Activated CD4-positive, alpha-beta T cell treated with anti-CD3 and anti-CD28 coated beads for 48 hours (primary cell): Measurements from ENCODE around the gene KDM7A.
"Not testable (repeated sequence)": the region's sequence is repeated elsewhere in the genome, so short reads cannot be mapped to it uniquely, and the experiment has no call there.

Source experiments
- DNase-seq: peaks from one replicate; pipeline ENCODE4 v3.0.0-alpha.2; 2020

The KDM7A gene

DNA sequence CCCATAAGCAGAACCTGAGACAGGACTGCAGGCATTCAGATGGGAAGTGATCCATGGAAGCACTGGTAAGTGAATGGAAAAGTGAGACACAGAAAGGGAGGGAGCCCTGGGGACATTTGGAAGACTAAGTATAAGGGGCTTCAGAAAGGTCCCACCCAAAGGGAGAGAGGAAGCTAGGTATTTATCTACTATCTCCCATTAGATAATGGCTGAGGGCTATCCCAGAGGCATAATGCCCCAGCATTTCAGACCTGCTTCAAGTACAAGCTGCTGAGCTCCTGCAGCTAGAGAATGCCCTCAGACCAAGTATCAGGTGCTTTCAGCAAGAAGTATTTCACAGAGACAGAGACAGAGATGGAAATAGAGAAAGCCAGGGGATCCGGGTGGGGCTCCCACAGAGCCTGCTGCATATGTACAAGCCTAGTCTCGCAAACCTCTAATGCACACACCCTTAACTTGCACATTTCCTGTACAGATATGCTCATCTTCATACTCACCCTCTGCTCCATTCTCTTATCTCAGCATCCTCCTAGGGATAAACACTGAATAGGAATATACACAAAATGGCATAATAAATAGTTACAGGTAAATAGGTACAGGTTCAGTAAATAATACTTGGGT, 20.2 kb downstream of the KDM7A start:
- DNase-seq = no peak

DNA sequence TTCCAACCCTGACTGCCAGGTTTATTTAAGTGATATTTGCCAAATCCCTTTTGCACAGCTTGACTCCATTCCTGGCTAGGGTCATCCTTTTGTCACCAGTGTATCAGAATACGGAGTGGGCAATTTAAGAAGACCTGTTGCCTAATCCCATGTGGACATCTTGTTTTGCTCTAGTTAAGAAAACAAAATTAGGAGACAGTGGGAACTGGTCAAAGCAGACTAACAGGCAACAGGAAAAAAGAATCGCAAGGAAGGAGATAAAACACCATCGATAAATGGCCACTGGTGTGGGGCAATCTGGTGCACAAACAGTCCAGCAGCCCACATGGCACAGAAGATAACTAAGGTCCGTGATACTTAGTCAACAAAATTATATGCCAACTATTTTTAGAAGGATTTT, 21.4 kb downstream of the KDM7A start:
- no peak for DNase-seq

DNA sequence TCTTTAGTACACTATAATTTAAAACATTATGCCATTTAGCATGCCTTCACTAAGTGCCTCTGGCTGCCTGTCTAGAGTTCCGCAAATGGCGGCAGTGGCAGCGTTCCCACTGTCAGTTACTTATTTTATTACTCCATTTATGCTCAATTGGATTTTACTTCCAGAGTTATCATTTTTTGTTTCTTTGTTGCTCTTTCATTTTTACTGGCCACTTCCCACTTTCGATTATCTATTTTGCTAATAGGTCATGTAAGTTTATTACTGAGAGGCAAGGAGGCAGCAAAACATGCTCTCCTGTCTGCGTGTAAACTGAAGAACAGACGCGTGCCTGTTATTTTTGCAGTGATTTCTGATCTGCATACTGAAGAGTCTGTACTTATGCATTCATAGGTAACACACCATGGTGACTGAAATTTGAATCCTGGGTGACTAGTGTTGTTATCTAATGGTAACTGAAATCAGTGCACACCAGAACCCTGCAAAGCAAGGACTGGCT, 23.1 kb downstream of the KDM7A start:
- no peak for DNase-seq

DNA sequence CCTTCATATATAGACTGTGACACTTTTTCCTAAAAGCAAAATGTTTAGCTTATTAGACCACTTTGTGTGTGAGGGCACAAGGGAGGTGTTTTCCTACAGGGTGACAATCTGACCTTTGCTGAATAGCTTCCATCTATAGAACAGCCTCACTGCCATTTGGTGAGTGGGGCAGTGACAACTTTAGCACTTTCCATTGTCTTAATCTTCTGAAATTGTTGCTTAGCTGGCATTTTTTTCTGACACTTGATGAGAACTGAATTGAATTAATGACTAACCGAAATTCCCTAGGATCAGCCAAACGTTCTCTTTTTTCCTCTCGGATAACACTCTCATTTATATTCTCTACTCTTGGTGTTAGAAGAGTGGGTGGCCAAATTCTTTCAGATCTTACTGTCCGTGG, 30.2 kb downstream of the KDM7A start:
- no peak for DNase-seq

DNA sequence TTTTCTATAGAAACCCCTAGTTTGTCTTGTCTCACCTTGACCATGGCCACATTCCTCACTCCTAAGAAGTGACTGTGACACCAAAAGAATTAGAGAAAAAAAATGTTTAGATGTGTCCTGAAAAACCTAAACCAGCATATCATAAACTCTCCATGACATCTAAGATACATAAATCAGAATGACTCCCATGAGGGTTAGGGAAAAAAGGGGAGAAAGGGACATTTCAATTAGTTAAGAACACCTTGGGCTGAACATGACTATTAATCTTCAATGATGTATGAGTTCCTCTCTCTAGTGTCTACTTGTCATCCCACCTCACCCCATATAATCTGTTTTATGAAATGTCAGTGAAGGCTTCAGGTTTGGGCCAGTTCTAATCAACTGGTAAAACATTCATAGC, 31.1 kb downstream of the KDM7A start:
- no peak for DNase-seq

DNA sequence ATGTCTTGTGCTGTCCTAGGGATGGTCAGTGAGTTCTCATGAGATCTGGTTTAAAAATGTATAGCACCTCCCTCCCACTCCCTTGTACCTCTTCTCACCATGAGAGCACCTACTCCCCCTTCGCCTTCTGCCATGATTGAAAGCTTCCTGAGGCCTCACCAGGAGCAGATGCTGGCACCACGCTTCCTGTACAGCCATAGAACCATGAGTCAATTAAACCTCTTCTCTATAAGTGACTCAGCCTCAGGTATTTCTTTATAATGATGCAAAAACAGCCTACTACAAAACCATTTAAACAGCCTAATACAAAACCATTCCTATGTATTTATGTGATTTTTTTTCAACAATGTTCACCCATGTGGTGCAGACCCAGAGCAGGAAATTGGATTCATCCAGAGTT, 32.0 kb downstream of the KDM7A start:
- DNase-seq = no peak

DNA sequence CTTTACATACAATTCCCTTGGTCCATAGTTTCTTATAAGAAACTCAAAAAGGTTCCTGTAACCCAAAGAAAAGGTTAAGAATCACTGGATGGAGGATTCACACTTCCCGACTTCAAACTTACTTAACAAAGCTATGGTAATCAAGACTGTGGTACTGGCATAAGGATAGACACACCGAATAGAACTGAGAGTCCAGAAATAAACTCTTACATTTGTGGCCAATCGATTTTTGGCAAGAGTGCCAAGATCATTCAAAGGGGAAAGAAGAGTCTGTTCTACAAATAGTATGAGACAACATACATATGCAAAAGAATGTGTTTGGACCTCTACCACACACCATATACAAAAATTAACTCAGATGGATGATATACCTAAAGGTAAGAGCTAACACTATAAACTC, 32.8 kb downstream of the KDM7A start:
- DNase-seq = no peak

DNA sequence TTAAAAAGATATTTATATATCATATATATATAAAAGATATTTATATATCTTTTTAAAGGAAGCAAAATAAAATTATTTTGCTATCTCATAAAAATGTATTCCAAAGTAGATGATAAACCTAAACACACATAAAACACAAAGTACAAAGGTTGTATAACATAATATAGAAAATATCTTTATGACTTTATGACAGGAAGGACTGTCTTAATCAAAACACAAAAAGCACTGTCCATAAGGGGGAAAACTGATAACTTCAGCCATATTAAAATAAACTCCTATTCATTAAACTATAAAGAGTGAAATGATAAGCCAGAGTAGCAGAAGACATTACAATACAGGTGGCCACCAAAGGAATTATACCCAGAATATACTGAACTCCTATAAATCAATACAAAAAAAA, 34.8 kb downstream of the KDM7A start:
- no peak for DNase-seq

DNA sequence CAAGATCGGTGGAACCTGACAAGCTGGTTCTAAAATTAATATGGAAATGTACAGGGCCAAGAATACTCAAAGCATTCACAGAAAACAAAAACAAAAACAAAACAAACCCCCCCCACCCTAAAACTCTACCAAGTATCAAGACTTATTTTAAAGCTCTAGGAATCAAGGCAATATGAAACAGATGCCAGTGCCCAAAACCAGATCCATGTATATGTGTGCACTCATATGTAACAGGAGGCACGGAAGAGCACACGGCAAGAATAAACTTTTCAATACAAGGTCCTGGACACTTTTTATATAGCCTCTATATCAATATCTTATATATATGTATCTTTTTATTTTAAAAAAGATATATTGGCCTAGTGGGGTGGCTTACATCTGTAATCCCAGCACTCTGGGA, 35.5 kb downstream of the KDM7A start:
- DNase-seq = no peak

DNA sequence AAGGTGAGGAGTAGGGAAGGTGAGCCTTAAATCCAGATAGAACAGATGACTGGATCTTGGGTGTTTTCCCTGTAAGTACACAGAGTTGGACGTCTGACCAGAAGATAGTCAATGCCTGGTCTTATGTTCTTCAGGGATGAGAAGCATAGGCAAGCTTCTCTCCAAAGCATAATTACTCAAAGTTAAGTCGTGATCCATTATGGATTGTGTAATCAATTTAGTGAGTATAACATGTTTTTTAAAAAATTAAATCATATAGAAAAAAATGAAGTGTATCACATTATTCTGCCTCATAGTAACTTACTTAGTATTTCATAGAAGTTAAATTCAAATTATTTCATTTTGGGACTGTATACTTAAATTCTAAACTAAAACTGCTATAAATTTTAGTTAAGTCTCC, 39.7 kb downstream of the KDM7A start:
- DNase-seq = no peak

DNA sequence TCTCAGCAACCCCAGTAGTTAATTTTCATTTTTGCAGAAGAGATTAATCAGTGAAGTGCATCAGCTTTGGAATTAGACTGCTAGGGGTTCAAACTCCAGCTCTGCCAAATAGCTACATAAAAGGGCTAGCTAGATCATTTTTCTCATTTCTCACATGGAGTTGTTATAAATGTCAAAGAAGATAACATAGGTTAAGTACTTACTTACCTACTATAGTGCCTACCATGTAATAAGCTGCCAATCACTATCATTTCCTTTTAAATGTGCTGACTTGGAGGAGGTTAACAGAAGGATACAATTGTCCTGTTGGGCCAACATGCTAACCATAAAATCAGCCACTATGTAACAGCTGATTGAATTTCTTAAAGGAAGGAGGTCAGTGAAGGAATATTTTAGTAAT, 40.7 kb downstream of the KDM7A start:
- no peak for DNase-seq

DNA sequence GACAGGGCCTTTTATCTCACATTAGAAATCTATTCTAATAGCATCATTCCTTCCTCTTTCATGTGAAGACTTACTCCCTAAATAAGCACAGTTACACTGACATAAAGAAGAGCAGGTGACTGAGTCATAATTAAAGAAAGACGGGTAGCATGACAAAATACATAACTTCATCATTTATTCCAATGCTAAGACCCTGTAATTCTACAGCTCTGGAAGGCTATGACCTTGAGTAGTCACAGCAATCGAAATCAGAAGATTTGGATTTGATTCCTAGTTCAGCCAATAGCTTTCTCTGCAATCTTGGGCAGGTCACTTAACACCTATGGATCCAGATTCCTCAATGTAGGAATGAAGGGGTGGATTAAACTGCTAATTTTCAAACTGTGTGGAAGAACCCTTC, 42.7 kb downstream of the KDM7A start:
- no peak for DNase-seq

DNA sequence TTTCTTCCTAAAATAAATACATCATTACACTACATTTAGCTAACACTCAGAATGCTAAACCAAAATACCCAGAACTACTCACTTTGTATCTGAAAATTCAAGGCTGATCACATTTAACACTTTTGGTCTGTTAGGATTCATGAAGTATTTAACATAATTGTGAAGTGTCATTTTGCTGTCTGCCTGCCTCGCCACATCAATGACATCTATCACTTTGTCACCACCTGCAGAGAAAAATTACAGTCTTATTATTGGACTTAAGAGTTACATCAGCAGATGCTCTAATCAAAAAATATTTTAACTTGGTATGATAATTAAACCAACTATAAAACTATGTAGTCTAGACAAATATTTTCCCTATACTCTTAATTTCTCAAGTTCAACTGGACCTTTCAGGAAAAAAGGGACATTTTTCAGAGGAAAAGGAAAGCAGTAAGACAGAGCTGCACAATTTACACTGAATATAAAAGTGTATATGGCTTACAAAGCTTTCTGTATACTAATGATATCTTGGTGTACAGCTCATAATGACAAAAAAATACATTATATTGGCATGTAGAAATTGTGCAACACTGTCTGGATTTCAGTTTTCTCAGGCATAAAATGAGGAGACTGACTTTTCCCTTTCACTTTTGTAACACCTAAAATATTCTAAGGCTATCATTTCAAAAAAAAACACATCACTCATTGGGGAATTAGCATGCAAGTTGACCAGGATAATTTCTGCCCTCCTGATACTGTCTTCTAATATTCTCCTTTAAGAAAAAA, 49.2 kb downstream of the KDM7A start:
- no peak for DNase-seq

DNA sequence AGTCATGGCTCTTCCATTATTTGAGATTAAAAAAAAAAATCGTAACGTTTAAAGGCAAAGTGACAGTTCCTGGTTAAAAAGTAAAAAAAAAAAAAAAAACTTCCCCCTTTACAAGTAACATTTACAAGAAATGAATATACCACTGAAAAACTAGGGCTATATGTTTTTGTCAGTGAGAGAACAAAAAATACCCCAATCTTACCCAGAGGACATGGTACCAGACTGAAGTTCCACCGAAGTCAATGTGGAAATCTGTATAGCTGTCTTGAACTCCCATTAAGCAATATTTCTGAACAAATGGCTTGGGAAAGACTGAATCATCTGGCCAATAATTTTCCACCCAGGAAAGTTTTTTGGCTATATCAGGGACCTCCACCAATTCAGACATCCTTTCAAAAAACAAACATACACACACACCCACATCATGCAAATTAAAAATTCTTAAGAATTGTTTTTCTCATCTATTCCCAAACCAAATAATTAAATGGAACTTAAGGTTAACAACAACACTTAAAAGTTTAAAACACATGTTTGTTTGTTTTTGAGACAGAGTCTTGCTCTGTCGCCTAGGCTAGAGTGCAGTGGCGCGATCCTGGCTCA, 50.2 kb downstream of the KDM7A start:
- DNase-seq = no peak

DNA sequence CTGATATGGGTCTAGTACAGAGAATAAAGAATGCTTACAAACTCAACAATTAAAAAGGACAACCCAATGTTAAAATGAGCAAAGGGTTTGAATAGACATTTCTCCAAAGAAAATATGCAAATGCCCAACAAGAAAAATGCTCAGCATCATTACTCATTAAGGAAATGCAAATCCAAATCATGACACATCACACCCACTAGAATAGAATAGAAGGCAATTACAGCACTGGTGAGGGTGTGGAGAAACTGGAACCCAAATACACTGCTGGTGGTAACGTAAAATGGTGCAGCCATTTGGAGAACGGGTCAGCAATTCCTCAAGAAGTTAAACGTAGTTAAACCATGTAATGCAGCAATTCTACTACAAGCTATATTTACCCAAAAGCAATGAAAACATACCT, 53.8 kb downstream of the KDM7A start:
- DNase-seq = no peak

DNA sequence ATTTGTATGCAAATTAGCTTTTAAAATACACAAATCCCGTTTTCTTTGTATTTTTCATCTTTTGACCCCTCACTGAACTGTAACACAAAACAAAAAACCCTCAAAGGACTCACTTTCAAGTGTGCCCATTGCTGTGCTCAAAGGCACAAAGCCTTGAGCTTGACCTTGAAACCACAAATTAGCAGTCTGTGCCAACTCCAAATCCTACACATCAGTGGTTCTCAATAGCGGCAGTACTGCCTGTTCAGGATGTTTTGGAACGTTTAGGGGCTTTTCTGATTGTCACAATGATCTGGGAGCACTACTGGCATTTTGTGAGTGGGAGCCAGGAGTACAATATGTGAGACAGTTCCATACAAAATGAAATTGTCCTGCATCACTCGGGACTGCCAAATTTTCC, 55.5 kb downstream of the KDM7A start:
- DNase-seq = no peak

DNA sequence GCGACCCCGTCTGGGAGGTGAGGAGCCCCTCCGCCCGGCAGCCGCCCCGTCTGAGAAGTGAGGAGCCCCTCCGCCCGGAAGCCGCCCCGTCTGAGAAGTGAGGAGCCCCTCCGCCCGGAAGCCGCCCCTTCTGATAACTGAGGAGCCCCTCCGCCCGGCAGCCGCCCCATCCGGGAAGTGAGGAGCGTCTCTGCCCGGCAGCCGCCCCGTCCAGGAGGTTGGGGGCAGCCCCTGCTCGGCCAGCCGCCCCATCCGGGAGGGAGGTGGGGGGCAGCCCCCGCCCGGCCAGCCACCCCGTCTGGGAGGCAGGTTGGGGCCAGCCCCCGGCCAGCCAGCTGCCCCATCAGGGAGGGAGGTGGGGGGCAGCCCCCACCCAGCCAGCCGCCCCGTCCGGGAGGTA, 62.0 kb downstream of the KDM7A start:
- DNase-seq = not testable (repeated sequence)

DNA sequence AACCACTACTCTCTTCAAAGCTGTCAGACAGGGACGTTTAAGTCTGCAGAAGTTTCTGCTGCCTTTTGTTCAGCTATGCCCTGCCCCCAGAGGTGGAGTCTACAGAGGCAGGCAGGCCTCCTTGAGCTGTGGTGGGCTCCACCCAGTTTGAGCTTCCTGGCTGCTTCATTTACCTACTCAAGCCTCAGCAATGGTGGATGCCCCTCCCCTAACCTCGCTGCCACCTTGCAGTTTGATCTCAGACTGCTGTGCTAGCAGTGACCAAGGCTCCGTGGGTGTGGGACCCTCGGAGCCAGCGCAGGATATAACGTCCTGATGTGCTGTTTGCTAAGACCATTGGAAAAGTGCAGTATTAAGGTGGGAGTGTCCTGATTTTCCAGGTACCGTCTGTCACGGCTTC, 68.0 kb downstream of the KDM7A start:
- DNase-seq = not testable (repeated sequence)

DNA sequence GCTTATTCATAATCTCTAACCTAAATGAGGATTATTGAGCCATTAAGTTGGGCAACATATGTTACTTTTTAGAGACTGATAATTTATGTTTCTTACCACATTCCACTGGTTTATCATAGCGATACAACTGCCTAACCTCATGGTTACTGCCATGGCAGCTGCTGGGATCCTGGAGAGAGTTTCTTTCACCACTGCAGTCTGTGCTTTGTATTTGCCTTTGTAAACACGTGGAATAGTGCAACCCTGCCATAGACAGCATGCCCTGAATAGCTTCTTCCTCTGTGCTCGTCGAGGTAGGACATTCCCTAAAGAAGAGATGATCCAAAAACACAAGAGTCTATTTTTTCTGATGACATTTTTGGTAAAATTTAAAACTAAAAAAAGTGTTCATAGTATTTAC, 80.3 kb downstream of the KDM7A start:
- no peak for DNase-seq

DNA sequence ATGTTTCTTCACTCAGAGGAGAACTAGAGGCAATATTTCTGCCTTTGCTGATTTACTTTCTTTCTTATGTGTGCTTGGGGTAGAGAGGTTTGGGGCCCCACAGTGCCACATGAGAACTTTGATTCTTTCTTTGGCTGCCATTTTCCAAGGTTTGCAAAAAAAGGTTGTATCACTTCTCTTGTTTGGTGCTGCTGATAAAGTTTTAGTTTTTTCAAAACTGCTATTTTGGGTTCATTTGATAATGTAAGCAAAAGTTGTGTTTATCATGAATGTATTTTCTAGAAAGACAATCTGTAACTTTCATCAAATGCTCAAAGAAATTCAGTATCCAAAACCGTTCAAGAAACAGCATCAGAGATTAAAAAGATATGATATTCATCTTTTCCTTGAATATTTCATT, 83.4 kb downstream of the KDM7A start:
- DNase-seq = no peak

DNA sequence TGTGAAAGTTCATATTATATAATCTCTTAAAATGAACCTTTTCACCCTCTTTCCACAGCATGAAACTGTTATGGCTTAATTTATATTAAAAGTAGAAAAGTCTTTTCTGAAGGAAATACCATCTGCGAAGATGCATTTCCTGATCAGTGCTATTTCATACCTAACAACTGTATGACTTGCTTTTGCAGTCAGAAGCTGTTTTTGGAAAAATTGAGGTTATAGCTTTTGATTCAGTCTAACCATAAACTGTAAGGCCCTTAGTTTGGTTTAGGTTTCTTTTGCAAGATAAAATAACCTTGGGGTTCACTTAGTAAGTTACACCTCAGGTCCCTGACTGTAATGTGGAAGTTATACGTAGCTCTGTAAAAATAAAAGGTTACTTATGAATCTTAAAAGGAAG, 91.3 kb downstream of the KDM7A start:
- DNase-seq = no peak

DNA sequence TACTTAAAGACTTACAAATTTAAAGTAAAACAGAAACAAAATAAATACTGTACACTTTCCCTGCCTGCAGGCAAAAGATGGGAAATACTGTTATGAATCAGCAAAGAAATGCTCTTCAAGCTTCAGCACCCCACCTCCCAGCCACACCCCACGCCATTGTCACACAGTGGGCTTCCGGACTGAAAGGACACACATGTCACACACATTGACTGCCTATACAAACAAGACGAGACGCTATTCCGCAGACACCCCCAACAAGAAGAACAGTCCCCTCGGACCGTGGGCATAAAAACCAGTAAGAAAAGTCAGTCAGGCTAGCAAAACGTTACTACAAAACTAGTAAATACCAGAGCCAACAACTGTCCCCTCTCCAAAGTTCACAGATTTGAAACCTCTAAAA, 91.8 kb downstream of the KDM7A start:
- DNase-seq = peak; percentile 36

DNA sequence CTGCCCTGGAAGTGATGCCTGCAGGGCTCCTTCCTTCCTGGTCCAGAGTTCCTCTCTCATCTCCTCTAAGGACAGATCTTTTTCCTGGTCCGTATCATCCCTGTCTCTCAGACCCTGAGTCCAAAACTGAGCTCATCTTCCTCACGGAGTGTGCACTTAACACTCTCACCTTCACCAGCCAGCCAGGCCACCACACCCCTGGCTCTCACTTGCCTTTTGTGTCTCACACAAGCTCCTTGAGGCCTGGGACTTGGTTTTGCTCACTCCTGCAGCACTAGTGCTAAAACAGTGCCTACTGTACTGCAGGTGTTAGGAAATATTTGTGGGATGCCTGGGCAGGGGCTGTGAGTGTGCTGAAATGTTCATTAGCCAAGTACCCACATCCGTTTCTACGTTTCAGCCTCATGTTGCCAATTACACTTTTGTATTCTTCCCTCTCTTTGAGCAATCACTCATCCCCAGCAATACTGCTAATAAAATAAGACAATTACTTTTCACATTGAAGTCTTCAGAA, 92.6 kb downstream of the KDM7A start:
- DNase-seq = no peak

DNA sequence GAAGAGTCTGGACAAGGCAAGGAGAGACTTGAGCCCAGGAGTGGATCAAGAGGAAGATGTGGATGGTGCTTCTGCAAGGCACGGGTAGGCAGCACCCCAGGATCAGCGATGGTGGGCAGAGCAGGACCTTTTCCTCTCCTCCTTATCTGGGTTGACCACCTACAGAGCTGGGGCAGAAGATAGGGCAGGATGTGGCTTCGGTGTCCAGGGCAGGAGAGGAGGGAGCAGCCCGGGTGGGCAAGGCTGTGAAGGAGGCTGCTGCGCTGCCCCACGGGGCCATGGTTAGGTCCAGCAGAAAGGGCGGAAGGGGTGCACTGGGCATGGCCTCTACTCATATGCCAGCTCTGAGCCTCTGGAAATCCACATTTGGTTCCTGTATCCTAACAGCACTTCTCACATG, 94.0 kb downstream of the KDM7A start:
- DNase-seq = no peak
